GM12875 (cell line): ENCODE results near the gene ATP8A2.

ENCODE experiments used
- H3K4me3 ChIP-seq: one replicate; pipeline ENCODE4 v1.5.1; 2011; ENCODE audit warnings: low read depth, low read length, control low read depth
- TF ChIP-seq, protein P1 (sequence below): IDR thresholded peaks from 2 replicates; pipeline ENCODE4 v1.5.1; 2011; ENCODE audit warnings: low read depth, mild to moderate bottlenecking, control low read depth, inconsistent platforms, low read length, moderate library complexity, borderline replicate concordance; ENCODE audit not compliant: insufficient read depth

Gene ATP8A2

DNA sequence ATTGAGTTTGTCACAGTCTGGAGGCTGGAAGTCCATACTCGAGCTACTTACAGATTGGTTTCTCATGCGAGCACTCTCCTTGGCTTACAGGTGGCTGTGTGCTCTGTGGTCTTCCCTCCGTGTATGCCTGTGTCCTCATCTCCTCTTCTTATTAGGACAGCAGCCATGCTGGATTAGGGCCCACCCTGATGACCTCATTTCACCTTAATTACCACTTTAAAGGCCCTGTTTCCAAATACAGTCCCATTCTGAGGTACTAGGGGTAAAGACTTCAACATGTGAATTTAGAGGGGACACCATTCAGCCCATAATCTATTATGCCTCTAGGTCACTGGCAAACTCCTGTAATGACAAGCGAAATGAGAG, 639.4 kb downstream of the ATP8A2 start:
- TF ChIP-seq, protein P1, sequence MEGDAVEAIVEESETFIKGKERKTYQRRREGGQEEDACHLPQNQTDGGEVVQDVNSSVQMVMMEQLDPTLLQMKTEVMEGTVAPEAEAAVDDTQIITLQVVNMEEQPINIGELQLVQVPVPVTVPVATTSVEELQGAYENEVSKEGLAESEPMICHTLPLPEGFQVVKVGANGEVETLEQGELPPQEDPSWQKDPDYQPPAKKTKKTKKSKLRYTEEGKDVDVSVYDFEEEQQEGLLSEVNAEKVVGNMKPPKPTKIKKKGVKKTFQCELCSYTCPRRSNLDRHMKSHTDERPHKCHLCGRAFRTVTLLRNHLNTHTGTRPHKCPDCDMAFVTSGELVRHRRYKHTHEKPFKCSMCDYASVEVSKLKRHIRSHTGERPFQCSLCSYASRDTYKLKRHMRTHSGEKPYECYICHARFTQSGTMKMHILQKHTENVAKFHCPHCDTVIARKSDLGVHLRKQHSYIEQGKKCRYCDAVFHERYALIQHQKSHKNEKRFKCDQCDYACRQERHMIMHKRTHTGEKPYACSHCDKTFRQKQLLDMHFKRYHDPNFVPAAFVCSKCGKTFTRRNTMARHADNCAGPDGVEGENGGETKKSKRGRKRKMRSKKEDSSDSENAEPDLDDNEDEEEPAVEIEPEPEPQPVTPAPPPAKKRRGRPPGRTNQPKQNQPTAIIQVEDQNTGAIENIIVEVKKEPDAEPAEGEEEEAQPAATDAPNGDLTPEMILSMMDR = no peak
- no peak overlapping the region for H3K4me3 ChIP-seq

GRCh38 chr13:26011996-26012821, 640.4 kb downstream of the ATP8A2 start:
- H3K4me3 ChIP-seq = no peak overlapping the region
- TF ChIP-seq, protein P1 = no peak

GRCh38 chr13:26012995-26013394, 641.2 kb downstream of the ATP8A2 start:
- H3K4me3 ChIP-seq = no peak overlapping the region
- TF ChIP-seq, protein P1 = no peak

DNA sequence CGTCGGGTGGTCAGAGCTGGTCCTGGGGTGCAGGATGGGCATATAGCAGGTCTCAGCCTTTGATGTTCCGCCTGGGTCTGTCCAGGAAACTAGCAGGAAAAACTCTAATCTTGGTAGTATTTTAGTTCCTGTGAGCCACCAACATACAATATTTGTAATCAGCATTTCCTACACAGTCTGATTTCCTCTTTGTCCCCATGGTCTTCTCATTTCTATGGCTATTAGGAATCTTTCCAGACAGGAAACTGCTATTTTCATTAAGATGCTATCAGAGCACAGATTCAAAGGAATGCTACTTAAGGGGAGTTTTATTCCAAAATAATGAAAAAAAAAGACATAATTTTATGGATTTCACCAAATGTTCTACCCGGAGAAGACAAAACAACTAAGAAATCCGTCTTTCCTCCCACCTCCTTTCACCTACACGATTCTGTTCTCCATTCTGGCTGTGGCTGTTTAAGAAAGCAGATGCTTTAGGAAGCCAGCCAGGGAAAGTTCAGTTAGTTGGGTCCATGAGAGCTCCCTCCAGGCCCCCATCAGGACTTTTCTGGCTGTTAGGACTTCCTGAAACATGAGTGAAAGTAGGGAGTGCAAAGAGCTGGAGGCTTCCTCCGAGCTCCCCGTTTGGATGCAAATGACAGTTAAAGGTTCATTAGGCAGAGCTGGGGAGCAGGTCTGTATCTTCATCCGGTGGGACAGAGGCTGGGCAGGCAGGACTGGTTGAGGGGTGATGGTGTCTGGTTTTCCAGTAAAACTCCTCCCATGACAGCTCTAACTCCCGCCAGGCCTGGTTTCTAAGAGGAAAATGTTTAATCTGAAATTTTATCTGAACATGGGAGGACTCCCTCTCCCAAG, 643.7 kb downstream of the ATP8A2 start:
- no peak overlapping the region for H3K4me3 ChIP-seq
- TF ChIP-seq, protein P1 = no peak

DNA sequence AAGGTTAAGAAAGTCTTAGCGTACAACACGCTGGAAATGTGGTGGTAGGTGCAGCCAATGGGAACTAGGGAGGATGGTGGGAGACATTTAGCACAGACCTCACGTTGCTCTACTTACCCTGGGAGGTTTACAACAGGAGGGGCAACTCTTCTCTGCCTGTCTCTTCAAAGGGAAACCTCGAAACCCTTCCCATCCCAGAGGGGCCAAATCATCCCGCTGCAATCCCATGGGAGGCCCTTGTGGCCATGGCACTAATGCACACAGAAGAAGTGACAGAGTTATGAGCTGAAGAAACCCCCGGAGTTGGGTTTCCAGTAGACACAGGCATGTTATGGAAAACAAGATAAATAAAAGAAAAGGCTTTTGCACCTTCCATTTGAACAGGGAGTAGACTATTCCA, 644.4 kb downstream of the ATP8A2 start:
- TF ChIP-seq, protein P1 = no peak
- no peak overlapping the region for H3K4me3 ChIP-seq

DNA sequence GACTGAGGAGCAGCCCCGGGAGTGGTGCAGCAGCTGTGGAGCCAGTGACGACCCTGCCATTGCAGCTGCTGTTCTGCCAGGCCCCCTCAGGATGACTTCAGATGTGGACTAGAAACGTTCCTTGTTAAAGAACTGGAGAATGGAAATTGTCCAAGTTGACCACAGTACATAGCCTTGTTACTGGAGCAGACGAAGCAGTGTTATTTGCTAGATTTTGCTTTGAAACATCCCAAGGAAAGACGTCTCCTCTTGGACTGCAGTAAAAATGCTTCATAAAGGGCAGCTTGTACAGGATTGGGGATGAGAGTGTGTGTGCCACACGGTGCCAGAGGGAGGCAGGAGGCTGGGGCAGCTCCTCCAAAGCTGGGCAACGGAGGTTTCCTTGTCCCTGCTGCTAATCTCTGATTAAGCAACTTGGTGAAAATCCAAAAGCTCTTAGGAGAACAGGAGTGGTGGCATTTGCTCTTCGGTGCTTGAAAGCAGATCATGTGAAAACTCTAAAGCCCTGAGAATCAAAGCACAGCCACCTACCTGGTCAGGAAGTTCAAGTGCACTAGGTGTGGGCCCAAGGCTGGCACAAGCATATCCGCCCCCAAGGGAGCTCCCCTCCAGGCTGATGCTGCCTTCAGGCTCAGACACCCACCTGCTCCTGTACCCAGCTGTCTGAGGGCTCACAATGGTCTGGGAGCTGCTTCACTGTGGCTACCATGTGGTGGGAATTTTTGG, 645.6 kb downstream of the ATP8A2 start:
- TF ChIP-seq, protein P1 = no peak
- no peak overlapping the region for H3K4me3 ChIP-seq
